ENCODE results near the gene CCDC63.

The CCDC63 gene

DNA sequence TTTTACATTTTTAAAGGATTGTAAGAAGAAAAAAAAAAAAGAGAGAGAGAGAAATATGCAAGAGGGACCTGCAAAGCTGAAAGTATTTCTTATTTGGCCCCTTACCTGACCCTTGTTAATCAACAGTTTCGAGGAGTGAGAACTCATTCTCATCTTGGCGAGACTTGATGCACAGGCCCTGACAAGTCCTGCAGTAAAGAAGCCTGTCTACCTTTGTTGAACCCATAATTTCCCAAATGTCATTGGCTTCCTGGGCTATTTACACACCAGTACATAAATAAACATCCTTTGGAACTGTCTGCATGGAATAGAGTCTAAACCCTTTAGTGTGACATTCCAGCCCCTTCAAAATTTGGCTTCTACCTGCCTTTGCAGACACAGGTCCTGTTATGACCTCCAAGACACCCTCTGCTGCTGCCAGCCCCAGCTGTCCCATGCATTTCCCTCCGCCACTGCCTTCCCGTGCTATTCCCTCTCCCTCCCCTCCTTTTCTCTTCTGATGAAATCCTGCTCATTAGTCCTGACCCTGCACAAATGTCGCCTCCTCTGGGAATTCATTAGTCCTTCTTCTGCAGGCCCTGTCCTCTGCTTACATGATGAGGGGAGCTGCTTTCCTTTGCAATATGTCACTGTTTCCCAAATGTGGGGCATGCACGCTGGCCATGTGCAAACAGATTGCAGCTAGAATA is 38.5 kb downstream of the CCDC63 start:
- no peak for DNase-seq (ENCODE audit: low read depth)

DNA sequence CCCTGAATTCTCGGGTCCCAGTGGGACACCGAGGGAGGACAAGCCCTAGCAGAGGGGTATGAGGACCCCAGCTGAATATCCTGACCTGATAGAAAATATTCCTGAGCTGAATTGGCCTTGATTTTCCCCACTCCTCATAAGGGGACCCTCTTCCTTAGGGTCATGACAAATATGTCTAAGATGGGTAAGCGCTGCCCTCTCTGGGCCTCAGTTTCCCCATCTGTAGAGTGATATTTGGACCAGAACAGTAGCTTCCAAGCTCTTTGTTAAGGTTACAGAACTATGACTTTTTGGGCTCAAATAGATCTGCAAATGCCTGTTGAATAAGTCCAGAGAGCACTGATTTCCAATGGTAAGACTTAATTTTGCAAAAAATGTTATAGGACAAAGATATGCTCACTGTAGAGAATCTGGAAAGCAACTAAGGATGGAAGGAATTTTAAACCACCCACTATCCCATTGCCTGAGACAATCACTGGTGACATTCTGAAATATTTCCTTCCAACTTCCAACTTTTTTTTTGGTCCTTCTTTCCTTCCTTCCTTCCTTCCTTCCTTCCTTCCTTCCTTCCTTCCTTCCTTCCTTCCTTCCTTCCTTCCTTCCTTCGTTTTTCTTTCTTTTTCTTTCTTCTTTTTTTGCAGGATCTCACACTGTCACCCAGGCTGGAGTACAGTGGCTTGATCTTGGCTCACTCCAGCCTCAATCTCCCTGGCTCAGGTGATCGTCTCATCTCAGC is 41.6 kb downstream of the CCDC63 start:
- no peak for DNase-seq (ENCODE audit: low read depth)

DNA sequence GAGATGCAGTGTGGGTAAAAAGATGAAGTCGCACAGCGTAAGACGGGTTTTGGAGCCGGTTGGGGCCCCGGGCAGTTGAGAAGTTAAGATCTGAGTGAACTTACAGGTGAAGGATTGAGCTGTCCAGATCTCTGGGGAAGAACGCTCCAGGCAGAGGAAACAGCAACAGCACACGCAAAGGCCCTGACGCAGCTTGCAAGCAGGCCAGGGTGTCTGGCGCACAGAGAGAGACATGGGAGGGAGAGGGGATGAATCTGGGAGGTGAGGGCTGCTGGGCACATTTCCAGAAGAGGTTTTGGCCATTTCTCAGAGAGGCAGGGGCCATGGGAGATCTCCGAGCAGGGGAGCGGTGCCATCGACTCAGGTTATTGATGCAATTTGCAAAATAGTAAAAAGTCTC is 42.6 kb downstream of the CCDC63 start:
- no peak for DNase-seq (ENCODE audit: low read depth)

DNA sequence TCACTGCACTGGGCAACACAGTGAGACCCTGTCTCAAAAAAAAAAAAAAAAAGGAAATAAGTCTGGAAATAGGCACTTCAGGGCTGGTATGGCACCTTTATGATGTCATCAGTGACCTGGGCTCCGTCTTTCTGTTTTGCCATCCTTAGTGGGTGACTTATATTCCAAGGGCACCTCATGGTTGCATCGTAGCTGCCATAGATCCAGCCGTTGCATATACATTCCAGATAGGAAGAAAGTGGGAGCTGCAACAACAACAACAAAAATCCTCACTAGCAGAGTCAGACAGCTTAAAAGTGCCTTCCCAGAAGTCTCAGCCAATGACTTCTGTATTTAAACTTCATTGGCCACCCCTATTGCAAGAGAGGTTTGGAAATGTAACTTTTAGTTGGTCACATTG is 47.2 kb downstream of the CCDC63 start:
- DNase-seq (ENCODE audit: low read depth): no peak

DNA sequence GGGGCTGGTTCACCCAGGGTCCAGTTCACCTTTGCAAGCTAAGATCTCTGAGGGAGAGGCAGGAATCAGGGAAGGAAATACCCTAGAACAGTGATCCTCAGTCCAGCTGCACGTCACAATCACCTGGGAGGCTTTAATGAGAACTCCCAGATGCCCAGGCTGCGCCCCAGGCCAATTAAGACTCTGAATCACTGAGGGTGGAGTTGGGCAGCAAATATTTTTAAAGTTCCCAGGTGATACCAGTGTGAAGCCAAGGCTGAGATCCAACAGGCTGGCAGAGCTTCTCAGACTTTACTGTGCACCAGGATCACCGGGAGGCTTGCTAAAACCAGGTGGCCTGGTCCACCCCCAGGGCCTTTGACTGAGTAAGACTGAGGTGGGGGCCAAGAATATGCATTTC is 49.8 kb downstream of the CCDC63 start:
- no peak for DNase-seq (ENCODE audit: low read depth)

DNA sequence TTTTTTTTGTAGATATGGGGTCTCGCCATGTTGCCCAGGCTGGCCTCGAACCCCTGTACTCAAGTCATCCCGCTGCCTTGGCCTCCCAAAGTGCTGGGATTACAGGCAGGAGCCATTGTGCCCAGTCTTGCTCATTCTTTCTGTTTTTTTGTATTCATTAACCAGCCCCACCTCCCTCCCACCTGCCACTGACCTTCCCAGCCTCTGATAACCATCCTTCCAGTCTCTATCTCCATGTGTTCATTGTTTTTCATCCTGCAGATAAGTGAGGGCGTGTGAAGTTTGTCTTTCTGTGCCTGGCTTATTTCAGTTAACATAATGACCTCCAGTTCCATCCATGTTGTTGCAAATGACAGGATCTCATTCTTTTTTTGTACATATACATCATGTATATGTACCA is 54.6 kb downstream of the CCDC63 start:
- DNase-seq (ENCODE audit: low read depth): no peak

DNA sequence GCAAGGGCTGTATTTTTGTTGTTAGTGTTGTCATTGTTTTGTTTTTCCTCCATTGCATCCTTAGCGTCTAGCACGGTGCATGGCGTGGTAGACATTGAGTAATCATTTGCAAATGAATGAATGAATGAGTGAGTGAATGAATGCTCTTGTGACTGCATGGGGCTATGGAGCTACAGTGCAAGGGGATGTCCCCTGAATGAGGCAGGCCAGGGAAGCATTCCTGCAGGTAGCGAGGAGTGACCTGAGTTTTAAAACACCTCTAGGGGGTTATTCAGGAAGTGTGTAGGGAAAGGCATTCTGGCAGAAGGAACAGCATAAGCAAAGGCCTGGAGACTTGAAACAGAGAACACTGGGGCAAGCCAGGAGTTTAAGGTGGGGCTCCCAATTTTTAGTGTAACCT is 56.7 kb downstream of the CCDC63 start:
- no peak for DNase-seq (ENCODE audit: low read depth)

DNA sequence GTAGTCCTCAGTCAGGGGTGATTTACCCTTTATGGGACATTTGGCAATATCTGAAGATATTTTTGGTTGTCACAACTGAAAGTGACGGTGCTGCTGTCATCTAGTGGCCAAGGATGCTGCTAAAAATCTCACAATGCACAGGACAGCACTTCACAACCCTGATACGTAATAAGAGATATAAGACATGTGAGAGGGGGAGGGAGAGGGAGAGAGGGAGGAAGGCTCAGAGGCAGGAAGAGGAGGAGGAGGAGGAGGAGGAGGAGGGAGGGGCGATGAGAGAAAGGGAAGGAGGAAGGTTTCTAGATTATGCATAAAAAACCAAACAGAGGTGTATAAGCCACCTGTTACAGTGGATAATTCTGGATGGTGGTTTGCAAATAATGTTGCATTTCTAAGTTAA is 59.3 kb downstream of the CCDC63 start:
- no peak for DNase-seq (ENCODE audit: low read depth)

DNA sequence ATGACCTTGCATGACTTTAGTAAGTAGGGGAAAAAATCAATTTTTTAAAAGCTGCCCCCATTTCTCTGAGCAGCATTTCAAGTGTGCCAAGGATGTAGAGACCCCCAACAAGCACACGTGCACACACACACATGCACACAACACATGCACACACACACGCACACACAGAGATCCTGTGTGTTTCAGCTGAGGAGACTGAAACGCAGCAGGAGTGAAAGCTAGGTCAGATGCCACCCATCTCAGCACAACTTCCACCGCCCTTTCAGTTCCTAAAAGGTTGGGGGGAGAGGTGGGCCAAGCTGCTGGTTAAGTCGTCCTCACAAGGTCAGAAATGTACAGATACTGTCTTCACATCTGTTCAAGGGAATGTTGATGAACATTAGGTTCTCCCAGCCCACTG is 59.7 kb downstream of the CCDC63 start:
- DNase-seq (ENCODE audit: low read depth): no peak

DNA sequence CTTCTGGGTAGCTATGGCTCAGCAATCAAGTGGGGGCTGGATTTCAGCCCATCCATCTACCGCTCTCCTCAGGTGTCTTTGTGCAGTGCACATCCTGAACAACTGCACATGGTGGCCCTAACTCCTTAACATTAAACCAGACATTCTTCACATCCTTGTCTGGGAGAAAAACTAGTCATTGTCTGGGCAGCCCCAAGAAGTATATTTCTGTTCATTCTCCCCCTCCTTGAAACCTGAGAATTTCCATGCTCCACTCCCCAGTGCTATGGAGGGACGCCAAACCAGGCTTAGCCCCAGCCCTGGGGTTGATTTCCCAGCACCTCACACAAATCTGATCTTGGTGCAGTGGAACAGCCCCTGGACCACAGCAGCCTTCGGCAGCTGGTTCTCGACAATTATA is 60.2 kb downstream of the CCDC63 start:
- DNase-seq (ENCODE audit: low read depth): no peak

DNA sequence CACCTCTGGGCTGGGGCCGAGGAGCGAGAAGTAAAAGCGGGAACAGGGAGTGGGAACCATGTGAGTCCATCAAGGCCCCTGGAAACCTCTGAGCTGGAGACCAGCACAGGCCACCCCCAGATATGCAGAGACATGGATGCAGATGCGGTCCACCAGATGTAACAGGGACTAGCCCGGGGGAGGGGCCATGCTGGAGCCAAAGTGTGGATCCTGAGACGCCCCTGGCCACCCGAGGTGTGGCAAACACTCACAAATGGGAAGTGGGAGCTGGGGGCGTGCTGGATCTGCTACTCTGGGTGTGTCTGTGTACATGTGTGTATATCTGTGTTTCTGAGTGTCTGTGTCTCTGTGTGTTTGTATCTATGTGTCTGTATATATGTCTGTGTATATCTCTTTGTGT is 60.8 kb downstream of the CCDC63 start:
- no peak for DNase-seq (ENCODE audit: low read depth)

DNA sequence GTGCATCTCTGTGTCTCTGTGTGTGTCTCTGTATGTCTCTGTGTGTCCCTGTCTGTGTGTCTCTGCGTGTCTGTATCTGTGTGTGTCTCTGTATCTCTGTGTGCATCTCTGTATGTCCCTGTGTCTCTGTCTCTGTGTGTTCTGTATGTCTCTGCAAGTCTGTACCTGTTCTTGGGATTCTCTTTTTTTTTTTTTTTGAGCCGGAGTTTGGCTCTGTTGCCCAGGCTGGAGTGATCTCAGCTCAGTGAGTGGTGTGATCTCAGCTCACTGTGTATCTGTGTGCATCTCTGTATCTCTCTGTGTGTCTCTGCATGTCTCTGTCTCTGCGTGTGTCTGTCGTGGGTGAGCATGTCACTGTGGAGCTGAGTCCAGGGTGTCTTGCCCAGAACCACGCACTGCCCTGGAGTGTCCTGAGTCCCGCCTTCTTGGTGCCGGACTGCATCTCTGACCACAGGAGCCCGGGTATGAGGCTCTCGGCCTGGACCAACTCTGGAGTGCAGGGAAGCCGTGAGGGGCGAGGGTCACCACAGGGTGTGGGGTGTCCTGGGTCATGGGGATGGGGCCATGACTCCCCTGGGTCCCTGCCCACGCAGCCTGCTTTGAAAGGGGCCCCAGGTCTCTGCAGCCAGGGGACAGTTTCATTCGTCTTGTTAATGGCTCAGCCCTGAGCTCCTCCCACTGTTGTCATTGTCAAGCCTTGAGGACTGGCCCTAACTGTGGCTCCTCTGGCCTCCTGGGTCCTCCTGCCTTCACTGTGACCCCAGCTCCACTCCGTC is 61.8 kb downstream of the CCDC63 start:
- no peak for DNase-seq (ENCODE audit: low read depth)

DNA sequence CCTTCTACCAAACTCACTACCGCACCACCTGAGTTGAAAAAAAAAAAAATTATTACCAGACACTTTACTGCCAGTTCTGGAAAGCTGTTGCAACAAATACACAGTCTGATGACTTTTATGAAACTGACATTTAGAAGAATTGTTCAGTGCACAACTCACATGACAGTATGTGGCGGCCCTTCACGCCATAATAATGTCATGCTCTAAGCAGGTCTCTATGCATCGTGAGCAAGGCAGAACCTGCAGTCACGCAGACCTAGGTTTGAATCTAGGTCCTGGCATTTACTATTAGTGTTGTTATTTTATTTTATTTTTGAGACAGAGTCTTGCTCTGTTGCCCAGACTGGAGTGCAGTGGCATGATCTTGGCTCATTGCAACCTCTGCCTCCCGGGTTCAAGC is 65.5 kb downstream of the CCDC63 start:
- no peak for DNase-seq (ENCODE audit: low read depth)

DNA sequence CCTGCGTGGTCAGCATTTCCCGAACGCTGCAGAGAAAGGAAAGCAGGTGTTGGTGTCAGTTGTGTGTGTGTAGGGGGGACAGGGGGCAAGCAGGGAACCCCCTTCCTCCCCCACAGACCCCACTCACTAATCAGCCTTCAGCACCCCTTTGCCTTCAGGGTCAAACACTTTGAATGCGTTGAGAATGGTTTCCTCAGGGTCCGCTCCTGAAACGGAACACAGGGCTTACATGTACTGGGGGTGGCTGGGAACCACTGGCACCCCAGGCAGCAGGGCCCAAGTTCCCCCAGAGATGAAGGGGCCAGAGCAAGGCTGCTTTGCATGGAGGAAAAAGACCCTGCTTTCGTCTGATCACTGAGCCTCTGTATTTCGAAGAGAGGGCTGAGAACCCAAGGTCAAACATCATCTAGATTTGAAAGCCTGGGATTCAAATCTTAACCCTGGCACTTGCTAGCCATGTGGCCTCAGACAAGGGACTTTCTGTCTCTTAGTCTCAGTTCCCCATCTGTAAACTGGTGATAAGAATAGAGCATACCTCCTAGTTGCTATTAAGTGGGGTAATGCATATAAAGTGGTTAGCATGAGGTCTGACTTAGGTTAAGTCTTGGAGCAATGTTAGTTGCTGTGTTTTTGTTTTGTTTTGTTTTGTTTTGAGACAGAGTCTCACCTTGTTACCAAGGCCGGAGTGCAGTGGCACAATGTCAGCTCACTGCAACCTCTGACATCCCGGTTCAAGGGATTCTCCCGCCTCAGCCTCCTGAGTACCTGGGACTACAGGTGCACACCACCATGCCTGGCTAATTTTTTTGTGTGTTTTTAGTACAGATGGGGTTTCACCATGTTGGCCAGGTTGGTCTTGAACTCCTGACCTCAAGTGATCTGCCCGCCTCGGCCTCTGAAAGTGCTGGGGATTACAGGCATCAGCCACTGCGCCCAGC is 66.6 kb downstream of the CCDC63 start:
- no peak for DNase-seq (ENCODE audit: low read depth)

DNA sequence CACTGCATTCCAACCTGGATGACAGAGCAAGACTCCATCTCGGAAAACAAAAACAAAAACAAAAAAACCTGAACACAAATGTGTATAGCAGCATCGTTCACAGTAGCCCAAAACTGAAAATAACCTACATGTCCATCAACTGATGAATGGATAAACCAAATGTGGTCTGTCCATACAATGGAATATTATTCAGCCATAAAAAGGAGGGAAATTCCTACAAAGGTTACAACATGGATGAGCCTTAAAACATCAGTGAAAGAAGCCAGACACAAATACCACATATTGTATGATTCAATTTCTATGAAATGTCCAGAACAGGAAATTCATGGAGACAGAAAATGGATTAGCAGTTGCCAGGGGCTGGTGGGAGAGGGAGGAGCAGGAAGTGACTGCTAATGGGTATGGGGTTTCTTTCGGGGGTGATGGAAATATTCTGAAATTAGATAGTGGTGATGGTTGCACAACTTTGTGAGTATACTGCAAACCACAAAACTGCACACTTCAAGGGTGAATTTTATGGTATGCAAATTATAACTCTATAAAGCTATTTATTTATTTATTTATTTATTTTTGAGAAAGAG is 69.6 kb downstream of the CCDC63 start:
- no peak for DNase-seq (ENCODE audit: low read depth)

DNA sequence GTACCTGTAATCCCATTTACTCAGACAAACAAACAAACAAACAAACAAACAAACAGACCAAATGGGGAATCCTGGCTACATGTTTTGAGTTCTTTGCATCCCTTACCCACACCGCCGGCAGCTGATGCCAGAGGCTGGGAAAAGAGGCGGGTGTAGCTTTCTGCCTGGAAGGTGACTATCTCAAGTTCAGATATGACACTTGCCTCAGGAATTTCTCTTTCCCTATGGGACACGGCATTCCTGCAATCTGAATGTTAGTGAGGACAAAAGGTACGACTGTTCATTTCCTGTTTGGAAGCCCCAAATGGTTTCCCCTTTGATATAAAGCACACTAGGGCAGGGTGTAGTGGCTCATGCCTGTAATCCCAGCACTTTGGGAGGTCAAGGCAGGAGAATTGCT is 70.7 kb downstream of the CCDC63 start:
- DNase-seq (ENCODE audit: low read depth): no peak

DNA sequence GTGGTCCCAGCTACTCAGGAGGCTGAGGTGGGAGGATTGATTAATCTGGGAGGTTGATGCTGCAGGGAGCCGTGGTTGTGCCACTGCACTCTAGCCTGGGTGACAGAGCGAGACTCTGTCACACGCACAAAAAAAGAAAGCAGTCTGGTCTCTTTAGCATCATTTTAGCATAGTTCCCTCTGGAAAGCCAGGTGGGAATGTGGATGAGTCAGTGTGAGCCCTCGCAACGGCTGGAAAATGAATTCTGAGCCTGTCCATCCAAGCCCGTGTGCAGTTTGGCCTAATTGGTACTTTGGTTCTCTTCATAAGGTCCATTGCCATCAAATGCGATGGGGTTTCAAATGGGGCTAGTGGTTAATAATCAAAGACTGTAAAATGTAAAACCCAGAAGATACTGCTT is 71.2 kb downstream of the CCDC63 start:
- DNase-seq (ENCODE audit: low read depth): no peak

DNA sequence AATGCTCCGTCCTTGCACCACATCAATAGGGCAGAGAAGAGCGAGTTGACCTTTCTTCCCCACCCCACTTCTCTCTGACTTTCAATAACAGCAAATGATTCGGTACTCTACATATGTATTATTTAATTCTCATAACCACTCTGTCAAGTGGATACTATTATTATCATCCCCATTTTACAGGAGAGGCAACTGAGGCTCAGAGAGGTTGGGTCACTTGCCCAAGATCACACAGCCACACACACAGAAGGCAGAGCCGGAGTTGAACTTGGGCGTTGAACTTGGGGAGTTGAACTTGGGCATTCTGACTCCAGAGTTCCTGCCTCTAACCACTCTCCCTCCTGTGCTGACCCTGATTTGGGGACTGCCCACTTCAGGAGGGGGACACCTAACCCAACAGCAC is 72.9 kb downstream of the CCDC63 start:
- no peak for DNase-seq (ENCODE audit: low read depth)

DNA sequence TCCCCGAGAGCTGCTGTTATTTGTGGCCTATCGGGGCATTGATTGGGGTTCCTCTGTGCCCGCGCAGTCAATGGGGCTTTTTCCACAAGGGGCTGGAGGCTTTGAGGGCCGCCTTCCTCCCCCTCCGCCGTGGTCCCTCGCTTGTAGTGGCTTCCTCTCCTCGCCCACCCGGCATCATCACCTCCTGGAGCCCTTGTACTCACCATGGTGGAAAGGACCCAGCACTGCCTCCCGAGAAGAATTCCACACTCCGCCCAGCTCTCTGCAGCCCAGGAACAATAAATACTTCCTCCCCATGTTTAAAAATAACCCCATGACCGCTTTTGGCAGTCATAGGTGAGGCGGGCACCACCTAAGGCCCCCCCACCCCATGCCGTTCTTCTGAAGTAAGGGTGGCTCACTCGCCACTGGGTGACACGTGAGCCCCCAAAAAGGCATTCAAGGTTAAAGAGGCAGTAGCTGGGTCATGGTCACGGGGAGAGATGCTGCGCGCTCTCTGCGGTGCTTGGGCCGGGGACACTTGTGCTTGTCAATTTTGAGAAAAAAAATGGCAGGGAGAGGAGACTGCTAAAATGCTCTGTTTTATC is 73.6 kb downstream of the CCDC63 start, which contains the start of gene MYL2:
TSS of gene MYL2 (minus strand) at position 256 of the 587 bp plus-strand sequence. CDS start at position 206, 50 bp downstream.
- no peak for DNase-seq (ENCODE audit: low read depth)

DNA sequence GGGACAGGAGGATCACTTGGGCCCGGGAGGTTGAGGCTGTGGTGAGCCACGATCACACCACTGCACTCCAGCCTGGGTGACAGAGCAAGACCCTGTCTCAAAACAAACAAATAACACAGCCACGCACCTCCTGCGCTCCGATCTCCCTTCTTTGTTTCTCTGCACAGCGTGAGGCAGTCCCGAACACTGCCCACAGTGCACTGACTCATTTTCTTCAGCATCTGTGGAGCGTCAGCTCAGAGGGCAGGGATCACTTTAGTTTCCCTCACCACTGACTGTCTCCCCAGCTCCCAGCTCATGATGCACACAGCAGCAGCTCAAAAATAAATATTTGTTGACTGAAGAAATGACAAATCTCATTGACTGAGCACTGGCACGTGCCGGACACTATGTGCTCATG is 74.5 kb downstream of the CCDC63 start:
- DNase-seq (ENCODE audit: low read depth): no peak

DNA sequence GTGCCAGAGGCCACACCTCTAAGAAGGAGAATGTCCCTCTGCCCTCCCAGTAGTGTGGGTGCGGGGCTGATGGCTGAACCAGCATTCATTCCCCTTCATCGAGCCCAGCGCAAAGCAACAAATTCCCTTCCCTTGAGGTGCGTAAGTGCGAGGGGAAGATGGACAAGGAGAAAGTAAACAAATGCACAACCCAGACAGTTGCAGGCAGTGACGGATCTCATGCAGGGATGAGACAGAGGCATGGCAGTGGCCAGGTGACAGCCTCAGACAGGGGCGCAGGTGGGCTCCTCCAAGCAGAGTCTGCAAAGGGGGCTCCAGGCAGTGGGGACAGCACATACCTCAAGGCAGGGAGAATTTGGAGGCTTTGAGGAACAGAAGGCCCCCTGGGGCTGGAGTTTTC is 75.9 kb downstream of the CCDC63 start:
- DNase-seq (ENCODE audit: low read depth): no peak
